ENCODE measurements around the gene TRMT13.

The TRMT13 gene

DNA sequence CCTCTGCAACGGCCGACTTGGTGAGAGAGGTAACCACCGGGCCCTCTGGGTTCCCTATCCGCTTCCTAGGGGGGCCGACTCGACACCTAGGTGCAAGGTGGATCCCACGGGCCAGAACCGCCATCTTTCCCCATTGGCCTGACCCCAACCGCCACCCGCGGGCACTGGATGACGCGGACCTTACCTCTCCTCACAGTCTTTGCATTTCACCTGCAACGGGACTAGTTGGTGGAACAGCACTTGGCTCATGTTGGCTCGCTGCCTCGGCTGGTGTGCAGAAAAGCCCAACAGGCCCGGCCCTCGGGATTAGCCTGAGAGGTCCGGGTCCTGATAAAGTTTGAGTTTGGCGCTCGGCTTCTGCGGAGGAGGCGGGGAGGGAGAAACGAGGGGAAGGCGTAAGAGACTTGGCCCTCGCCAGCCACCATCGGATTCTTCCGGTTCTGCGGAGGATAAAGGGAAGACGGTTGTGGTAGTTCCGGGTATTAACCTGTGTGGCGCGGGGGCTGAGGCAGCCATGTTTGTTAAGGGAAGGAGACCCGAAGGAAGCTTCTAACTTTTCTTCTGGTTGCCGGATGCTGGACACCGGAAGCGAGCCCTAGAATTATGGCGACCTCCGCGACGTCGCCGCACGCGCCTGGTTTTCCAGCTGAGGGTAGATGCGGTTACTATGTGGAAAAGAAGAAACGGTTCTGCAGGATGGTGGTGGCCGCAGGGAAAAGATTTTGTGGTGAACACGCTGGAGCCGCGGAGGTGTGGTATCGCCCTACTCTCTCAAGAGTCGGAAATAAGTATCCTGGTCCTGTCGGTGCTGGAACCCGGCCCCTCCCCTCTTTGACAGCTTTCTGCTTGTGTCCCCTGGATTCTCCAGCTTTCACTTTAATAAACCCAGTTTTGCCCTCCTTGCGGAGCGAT lies at the start of gene TRMT13, which contains the start of gene SASS6:
TRMT13 (plus strand) TSS at position 598 of the 912 bp plus-strand sequence; CDS start at position 604, 6 bp downstream.
SASS6 (minus strand) TSS at position 365 of the 912 bp plus-strand sequence; CDS start at position 249, 116 bp downstream.
- DNase-seq: peak; percentile 96 to 97

- DNase-seq: no peak
Measured at GRCh38 chr1:100087396-100087795, 45.6 kb upstream of the TRMT13 start.

DNA sequence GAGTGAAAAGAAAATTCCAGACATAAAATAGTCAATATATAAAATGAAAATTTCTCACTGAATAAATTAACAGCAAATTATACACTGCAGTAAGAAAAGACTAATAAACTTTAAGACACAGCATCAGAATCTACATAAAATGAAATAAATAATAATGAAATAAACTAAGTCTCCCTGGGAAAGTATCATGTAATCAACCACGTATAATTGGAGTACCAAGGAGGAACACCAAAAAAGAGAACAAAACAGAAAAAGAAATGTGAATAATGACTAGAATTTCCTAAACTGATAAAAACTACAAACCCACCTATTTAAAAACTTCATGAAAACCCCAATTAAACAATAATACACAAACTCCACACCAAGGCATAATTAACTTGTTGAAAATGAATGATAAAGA lies 43.9 kb upstream of the TRMT13 start:
- no peak for DNase-seq

DNA sequence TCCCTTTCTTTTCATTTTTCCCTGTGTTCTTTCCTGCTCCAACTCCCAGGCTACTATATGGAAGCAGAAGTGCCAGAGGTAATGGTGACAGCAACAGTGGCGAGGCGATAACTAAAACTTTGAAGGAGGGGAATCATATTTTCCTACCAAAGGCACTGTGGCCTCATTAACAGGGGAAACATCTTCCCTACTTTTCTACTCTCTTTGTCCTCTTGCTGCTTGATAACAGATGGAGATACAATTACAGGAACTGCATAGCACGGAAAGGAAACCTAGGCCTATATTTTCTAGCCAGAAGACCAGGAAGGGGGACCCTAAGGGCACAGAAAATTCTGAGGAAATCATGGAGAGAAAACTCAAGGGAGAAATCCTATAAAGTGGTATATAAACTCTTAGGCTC lies 42.5 kb upstream of the TRMT13 start:
- DNase-seq: no peak

DNA sequence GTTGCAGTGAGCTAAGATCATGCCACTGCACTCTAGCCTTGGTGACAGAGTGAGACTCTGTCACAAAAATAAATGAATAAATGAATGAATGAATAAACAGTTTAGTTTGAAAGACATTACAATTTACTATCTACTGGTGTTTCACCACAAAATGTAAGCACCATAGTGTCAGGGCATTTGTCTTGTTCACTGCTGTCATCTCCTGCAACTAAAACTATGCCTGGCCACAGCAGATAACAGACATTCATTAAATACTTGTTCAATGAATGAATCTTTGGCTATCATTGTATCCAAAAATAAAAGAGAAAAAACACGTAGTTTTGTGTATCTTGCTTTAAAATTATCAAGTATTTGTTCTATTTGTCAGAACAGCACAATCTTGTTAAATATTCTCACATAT lies 32.8 kb upstream of the TRMT13 start:
- DNase-seq: no peak

DNA sequence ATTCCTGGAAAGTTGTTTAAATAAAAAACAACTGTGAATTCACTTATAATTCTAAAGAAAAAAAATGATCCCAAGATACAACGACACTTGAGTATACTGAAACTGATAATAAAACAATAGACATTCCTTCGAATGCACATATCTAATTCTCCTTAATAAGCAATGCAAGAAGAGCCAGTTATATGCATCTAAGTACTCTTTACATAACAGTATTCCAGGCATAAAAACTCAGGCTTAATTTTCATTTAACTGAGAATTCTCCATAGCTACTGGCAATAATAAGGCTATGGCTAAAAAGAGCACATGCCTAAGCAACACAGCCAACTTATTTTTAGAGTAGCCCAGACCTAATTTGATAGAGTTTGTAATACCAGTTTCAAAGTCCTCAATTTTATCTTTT lies 31.4 kb upstream of the TRMT13 start:
- no peak for DNase-seq

GRCh38 chr1:100107696-100108095 lies 25.3 kb upstream of the TRMT13 start:
- DNase-seq: no peak

DNA sequence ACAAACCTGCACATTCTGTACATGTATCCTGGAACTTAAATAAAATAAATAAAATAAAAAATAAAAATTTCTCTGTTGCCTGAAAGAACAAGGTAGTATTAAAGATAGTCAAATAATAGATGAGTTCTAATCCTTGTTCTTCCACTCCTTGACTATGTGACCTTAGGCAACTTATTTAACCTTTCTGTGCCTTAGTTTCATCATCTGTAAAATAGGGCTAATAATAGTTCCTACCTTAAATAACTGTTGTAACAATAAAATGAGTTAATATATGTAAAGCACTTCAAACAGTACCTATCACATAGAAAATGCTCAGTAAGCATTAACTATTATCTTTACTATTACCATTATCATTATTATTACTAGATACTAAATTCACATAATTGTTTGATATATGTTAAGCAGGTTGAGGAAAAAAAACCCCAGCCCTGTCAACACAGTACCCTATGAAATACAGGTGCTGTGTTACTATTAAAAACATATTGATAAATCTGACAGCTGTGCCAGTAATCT lies 23.4 kb upstream of the TRMT13 start:
- no peak for DNase-seq

DNA sequence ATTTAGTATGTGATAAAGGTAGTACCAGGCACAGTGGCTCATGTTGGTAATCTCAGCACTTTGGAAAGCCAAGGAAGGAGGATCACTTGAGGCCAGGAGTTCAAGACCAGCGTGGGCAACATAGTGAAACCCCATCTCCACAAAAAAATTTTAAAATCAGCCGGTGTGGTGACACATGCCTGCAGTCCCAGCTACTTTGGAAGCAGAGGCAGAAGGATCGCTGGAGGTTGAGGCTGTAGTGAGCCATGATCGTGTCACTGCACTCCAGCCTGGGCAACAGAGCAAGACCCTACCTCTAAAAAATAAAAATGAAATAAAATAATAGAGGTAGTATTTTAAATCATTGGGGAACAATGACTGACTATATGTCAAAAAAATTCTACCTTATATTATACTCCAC lies 17.4 kb upstream of the TRMT13 start:
- no peak for DNase-seq

GRCh38 chr1:100122177-100122576 lies 10.8 kb upstream of the TRMT13 start:
- no peak for DNase-seq

DNA sequence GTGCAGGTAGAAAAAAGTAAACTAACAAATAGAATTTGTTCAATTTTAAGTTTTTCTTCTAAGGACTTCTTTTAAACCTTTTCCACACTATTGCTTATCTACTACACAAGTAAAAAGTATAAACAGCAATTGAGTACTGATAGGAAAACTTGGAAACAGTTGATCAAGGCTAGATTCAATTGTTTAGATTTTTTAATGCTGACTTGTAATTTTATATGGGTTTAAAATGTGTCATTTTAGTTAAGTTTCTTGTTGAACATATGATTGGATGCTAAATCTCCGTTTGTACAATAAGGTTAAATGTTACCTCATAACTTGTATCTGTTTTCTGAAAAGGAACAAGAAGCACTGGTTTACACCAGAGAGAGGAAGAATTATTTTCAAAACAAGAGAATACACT lies 5.7 kb upstream of the TRMT13 start:
- no peak for DNase-seq

DNA sequence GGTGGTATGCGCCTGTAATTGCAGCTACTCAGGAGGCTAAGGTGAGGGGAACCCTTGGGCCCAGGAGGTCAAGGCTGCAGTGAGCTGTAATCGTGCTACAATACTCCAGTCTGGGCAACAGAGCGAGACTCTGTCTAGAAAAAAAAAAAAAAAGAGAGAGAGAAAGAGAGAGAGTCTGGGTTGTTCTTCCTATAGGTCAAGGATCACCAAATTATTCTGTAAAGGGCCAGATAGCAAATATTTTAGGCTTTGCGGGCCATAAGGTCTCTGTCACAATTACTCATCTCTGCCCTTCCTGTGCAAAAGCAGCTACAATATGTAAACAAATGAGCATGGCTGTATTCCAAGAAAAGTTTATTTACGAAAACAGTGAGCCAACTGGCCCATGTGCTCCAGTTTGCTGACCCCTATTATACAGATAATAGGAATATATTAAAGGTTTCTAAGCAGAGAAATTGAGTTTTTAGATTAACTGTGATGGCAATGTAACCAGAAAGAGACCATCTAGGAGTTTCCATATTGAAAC lies 2.3 kb upstream of the TRMT13 start:
- no peak for DNase-seq

GRCh38 chr1:100131623-100132022 lies 1.3 kb upstream of the TRMT13 start:
- no peak for DNase-seq

GRCh38 chr1:100134872-100135271 lies 1.9 kb downstream of the TRMT13 start:
- no peak for DNase-seq

DNA sequence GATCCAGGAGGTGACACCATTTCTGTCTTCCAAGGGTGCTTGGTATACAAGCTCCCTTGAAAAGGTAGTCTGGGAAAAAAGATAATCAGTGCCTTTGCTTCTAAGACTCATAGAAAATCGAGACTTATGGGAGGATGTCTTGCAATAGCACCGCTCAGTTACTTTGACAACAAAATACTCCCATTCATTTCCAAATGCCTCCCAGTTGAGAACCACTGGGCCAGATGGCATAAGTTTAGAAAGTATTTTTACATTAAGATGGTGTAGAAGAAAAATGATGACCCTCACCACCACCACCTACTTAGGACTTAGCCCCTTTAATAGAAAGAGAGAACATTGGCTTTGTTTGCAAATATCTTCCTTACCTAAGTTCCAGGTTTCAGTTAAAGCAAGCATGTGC lies 4.6 kb downstream of the TRMT13 start:
- DNase-seq: no peak

GRCh38 chr1:100141192-100141591 lies 8.2 kb downstream of the TRMT13 start:
- DNase-seq: no peak

GRCh38 chr1:100142343-100142742 lies 9.4 kb downstream of the TRMT13 start:
- DNase-seq: no peak

DNA sequence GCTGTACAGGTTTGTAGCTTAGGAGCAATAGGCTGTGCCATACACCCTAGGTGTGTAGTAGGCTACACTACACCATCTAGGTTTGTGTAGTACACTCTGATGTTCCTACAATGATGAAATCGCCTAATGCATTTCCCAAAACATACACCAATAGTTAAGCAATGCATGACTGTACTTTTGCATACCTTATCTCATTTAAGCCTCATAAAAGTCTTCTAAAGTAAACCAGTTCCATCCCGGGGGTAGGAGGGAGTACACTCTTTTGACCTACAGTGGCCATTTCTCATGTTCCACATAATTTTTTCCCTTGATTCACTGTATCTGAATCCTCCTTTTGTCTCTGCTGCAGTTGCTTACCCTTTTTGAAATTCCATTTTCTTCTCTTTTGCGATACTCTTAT lies 12.2 kb downstream of the TRMT13 start:
- no peak for DNase-seq

- DNase-seq: no peak
Measured at GRCh38 chr1:100146958-100147357, 14.0 kb downstream of the TRMT13 start.

- no peak for DNase-seq
Measured at GRCh38 chr1:100147875-100148274, 14.9 kb downstream of the TRMT13 start.

GRCh38 chr1:100151679-100152078 lies 18.7 kb downstream of the TRMT13 start:
- no peak for DNase-seq

DNA sequence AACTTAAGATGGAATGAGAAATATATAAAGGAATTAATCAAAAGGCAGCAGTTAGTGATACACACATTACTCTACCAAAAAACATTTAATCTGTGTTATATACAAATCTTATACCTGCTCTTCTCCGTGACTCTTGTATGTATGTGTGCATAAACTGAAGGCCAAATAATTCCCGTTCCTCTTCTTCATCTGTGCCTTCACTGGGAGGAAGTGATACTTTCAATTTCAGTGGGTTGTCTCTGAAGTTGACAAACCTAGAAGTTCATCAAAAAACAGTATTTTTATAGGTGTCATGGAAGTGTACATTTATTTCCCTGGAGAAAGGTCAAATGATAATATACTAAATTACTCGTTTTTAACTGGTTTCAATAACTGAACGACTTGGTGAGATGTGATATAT lies 19.3 kb downstream of the TRMT13 start:
- DNase-seq: no peak

DNA sequence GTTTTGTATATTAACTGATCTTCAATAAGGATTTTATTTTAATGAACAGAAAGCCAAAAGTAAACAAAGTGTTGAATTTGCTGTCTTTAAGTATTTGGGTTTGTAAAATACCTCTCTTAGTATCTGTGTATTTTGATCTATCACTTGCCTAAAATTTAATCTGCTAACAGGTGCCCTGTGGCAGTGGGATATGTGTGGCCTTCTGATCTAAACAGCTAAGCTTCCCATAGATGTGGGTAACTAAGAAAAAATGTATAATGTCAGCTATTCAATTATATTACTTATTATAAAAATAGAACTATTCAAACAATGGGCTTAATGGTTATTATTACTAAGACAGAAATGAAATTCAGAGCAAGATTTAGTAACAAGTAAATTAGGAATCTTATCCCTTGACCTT lies 29.9 kb downstream of the TRMT13 start:
- DNase-seq: no peak

GRCh38 chr1:100164216-100164615 lies 31.3 kb downstream of the TRMT13 start:
- DNase-seq: no peak

Data from CD4-positive, alpha-beta T cell treated with Interleukin-4 for 1 hour (primary cell).